HG03558 (cell line): ENCODE results near the gene LRBA.

Source experiments
- ATAC-seq: cut with Tn5 transposase; IDR thresholded peaks from one replicate; pipeline ENCODE4 v1.9.1; 2021; ENCODE audit warnings: moderate number of reproducible peaks; ENCODE audit not compliant: unreplicated experiment; ENCODE audit errors: extremely low read depth

LRBA gene

GRCh38 chr4:150217808-150218207, 797.3 kb downstream of the LRBA start:
- ATAC-seq = no peak

DNA sequence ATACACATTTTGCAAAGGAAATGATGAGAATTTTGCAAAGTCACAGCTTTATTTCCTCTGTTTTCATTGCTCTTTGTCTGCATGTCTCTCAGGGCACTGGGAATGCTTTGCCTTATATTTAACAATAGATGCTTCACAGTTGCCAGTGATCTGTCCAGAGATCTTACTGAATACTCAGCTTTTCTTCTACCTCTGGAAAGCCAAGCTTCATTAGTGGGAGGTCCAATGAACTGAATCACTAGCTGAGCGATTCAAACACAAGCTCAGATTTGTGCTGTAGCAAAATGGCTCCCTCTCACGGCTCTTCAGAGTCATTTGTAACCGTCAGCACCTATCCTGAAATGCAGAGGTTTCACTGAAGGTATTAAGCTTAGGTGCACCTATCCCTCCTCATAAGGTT, 797.9 kb downstream of the LRBA start:
- no peak for ATAC-seq

DNA sequence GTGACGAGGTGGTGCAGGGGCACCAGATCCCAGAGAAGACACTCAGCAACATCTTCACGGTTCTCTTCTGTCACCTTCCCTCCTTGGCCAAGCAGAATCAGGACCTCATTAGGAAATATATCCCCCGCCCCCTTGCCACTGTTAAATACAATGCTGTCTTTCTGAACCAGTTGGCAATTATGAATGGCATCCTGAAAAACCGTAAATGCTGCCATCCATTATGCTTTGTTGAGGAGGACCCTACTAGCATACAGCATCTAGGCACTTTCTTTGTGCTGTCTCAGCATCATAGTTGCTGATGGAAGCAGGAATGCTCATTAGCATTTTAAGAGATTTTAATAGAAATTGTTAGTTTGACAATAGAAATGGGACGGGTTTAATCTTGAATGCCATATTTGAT, 798.4 kb downstream of the LRBA start:
- ATAC-seq = no peak

DNA sequence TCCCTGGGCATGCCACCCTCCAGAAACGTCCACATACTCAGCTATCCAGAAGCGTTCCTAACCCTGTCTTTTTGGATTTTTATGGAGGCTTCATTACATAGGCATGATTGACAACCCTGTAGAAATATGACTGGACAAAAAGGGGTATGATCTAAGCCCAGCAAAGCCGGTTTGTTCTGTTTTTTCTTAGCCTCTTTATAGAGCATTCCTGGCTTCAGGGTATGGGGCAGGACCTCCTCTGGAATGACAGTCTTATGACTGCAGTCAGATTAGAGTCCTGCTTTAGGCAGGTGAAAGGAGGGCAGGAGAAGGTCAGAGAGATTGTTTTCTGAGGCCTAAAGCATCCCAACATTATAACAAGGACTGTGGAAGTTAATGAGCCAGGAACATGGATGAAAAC, 799.5 kb downstream of the LRBA start:
- ATAC-seq = no peak
